GM19099 (cell line): ENCODE measurements around the gene TARS3.

Experiments used
- POLR2A ChIP-seq: IDR thresholded peaks from 3 replicates; pipeline ENCODE4 v1.6.1; 2011; ENCODE audit warnings: low read depth; ENCODE audit not compliant: insufficient read length; ENCODE audit errors: extremely low read depth

Gene TARS3

GRCh38 chr15:101618851-101619614, 105.2 kb downstream of the TARS3 start:
- no peak for TF ChIP-seq POLR2A

- no peak for TF ChIP-seq POLR2A
Measured at GRCh38 chr15:101618076-101618475, 106.2 kb downstream of the TARS3 start.

DNA sequence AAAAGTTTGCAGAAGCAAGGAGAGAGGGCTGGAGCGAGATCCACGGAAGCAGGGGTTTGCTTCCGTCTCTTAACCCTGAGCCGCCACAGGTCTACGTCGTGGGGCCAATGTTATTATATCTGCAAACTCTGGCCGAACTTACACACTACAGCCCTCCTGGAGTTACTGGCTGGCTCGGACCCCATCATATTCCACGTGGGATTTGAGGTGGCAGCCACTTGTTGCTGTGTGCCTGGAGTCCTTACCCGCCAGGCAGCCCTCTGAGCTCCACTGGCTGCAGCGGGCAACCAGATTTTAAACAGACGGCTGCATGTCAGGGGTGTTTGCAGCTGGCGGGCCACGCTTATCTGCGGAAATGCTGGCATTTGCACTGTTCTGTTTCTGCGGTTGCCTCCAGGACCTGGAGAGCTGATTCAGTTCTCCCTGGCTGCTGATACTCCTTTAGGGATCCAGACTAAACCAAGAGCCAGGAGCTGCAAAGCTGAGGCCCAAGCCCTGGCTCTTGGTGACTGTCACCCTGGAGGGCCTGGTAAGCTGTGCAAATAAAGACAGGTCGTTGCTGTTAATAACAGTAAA, 106.8 kb downstream of the TARS3 start:
- TF ChIP-seq POLR2A, result no peak

GRCh38 chr15:101615986-101616848, 108.1 kb downstream of the TARS3 start:
- TF ChIP-seq POLR2A, result no peak

- no peak for TF ChIP-seq POLR2A
Measured at GRCh38 chr15:101615414-101615985, 108.8 kb downstream of the TARS3 start.

GRCh38 chr15:101614761-101615160, 109.5 kb downstream of the TARS3 start:
- no peak for TF ChIP-seq POLR2A

GRCh38 chr15:101614001-101614585, 110.2 kb downstream of the TARS3 start:
- TF ChIP-seq POLR2A, result no peak

GRCh38 chr15:101613130-101614000, 110.9 kb downstream of the TARS3 start:
- TF ChIP-seq POLR2A, result no peak

DNA sequence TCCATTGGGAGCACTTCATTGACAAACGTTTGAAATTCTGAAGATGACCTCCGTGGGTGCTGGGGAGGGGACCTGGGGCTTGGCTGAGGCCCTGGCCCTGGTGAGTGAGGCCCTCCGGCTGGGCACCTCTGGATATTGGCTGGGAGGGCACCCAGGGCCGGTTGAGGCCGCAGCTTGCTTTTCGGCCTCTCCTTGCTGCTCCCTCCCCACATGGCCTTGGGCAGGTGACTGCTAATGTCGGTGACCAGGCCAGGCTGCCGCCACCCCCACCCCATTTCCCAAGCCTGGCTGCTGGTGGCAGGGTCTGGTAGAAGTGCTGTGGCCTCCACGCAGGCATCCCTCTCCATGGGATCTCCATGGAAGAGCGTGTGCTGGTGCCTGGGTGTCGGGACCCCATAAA, 111.6 kb downstream of the TARS3 start:
- TF ChIP-seq POLR2A, result no peak

- TF ChIP-seq POLR2A, result no peak
Measured at GRCh38 chr15:101611580-101612299, 112.5 kb downstream of the TARS3 start.

DNA sequence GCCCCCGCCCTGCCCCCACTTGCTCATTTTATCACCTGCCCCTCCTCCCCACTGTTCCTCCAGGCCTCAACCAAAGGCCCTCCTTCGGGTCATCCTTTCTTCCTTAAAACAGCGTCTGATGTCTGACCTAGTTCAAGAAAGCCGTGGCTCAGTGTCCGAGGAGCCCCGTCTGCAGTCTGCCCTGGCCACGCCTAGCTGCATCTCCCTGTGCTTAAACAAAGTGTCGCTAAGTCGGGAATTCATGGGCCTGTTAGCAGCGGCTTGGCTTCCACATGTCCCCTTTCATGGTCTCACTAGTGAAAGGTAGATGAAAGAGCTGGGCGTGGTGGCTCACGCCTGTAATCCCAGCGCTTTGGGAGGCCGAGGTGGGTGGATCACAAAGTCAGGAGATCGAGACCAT, 113.3 kb downstream of the TARS3 start:
- TF ChIP-seq POLR2A, result no peak

DNA sequence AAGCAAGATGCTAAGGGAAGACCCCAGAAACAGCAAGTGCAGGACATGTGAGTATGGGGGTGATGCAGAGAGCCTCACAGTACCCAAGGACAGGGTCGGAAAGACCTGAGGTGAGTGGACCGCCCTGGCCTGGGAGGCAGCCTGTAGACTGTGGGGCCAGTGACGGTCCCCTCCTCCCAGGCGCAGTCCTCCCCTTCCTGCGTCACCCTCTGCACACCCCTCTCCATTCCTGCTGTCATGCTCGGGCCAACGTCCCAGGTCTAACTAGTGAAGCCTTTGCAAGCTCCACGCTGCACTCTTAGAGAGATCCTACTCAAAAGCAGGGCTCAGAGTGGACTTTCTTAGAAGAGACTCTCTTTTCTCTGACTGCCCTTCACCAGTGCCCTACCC, 113.7 kb downstream of the TARS3 start:
- no peak for TF ChIP-seq POLR2A
